Keratinocyte (primary cell): ENCODE data around the gene CD209. TPM values are rescaled to one million over a fixed set of nuclear protein-coding genes. Genes with fewer than 3 reads are reported as not detected.

Source experiments
- DNase-seq: peaks from one replicate; pipeline ENCODE4 v3.0.0-alpha.2; 2011; ENCODE audit warnings: low read depth, missing footprints, low spot score
- FAIRE-seq: peaks from 2 replicates; lab custom pipeline; 2011; peaks lifted over from hg19 to GRCh38; lab: Jason Lieb, UNC
- H2AFZ ChIP-seq: 2 replicates; pipeline ENCODE4 v1.6.0; 2012; ENCODE audit warnings: low read length, control low read depth, inconsistent platforms; ENCODE audit not compliant: control insufficient read depth
- H3K27ac ChIP-seq: 2 replicates; pipeline ENCODE4 v1.5.1; 2011; ENCODE audit warnings: low read length; ENCODE audit not compliant: control insufficient read depth, insufficient read depth
- H3K27me3 ChIP-seq: 3 replicates; pipeline ENCODE4 v1.6.0; 2011; ENCODE audit warnings: low read length; ENCODE audit not compliant: control insufficient read depth, insufficient read depth; ENCODE audit errors: extremely low read depth
- H3K36me3 ChIP-seq, 2 experiments: 2 replicates in 1 of 2; 3 replicates in 1 of 2; pipeline ENCODE4 v1.5.1; 2011; ENCODE audit warnings: low read length in 2 of 2, mild to moderate bottlenecking in 1 of 2; ENCODE audit not compliant: control insufficient read depth in 2 of 2, insufficient read depth in 2 of 2; ENCODE audit errors: extremely low read depth in 1 of 2
- H3K4me1 ChIP-seq: 3 replicates; pipeline ENCODE4 v1.5.1; 2011; ENCODE audit warnings: low read length; ENCODE audit not compliant: control insufficient read depth, insufficient read depth; ENCODE audit errors: extremely low read depth
- H3K4me2 ChIP-seq: 3 replicates; pipeline ENCODE4 v1.6.0; 2011; ENCODE audit warnings: low read depth, low read length; ENCODE audit not compliant: control insufficient read depth, insufficient read depth; ENCODE audit errors: extremely low read depth
- H3K4me3 ChIP-seq, 3 experiments: fragments of 200-600 bp in 1 of 3; sonication (generic) in 1 of 3; 2 replicates in 2 of 3; 3 replicates in 1 of 3; pipeline ENCODE4 v1.5.1; 2011 to 2016; ENCODE audit warnings: low read length in 3 of 3, mild to moderate bottlenecking in 3 of 3, control low read depth in 2 of 3, inconsistent platforms in 1 of 3, low read depth in 1 of 3, mixed read lengths in 1 of 3, mixed run types in 1 of 3, moderate library complexity in 1 of 3; ENCODE audit not compliant: control insufficient read depth in 2 of 3, insufficient read depth in 2 of 3; ENCODE audit errors: extremely low read depth in 1 of 3
- H3K79me2 ChIP-seq: 2 replicates; pipeline ENCODE4 v1.6.0; 2012; ENCODE audit warnings: low read length; ENCODE audit not compliant: control insufficient read depth, insufficient read depth
- H3K9ac ChIP-seq: 3 replicates; pipeline ENCODE4 v1.6.0; 2011; ENCODE audit warnings: low read length; ENCODE audit not compliant: control insufficient read depth, insufficient read depth; ENCODE audit errors: extremely low read depth
- H3K9me1 ChIP-seq: 3 replicates; pipeline ENCODE4 v1.6.0; 2011; ENCODE audit warnings: low read length; ENCODE audit not compliant: control insufficient read depth, insufficient read depth; ENCODE audit errors: extremely low read depth
- H3K9me3 ChIP-seq: 2 replicates; pipeline ENCODE4 v1.5.1; 2012; ENCODE audit warnings: low read depth, low read length; ENCODE audit not compliant: control insufficient read depth
- H4K20me1 ChIP-seq: 3 replicates; pipeline ENCODE4 v1.6.0; 2011; ENCODE audit warnings: low read length; ENCODE audit not compliant: control insufficient read depth, insufficient read depth; ENCODE audit errors: extremely low read depth
- CTCF ChIP-seq, 3 experiments: IDR thresholded peaks in 1 of 3; conservative IDR thresholded peaks in 1 of 3; optimal IDR thresholded peaks in 1 of 3; 2 replicates in 2 of 3; 3 replicates in 1 of 3; pipeline versions ENCODE3 to v1.5.1; 2011; ENCODE audit warnings: low read length in 3 of 3, mild to moderate bottlenecking in 3 of 3, moderate library complexity in 2 of 3, control low read depth in 1 of 3, inconsistent platforms in 1 of 3; ENCODE audit not compliant: insufficient read depth in 2 of 3; ENCODE audit errors: extremely low read depth in 1 of 3
- EZH2 ChIP-seq: IDR thresholded peaks from one replicate; pipeline ENCODE4 v1.6.1; 2012; ENCODE audit warnings: inconsistent platforms, mild to moderate bottlenecking, low read length, moderate library complexity
- dilution Hi-C: fragments of 300-500 bp; cut with MboI; formaldehyde crosslinking; loops from one replicate; pipeline ENCODE4 v1.7.0; 2020; ENCODE audit warnings: low sequenced_read_pairs; ENCODE audit not compliant: extremely low pct_ligation_motif_present
- polyA plus RNA-seq, 5 experiments: library from polyadenylated mRNA; depleted of rRNA in 3 of 5; stranded (reverse) in 3 of 5; stranded (forward) in 1 of 5; unstranded in 1 of 5; fragments of >200 nt; gene quantifications; 1 replicate in 1 of 5; 2 replicates in 3 of 5; 3 replicates in 1 of 5; pipeline versions ENCODE4 v1.2.1 to v1.2.3, GENCODE V29; 2011 to 2012; ENCODE audit warnings: missing spikeins in 2 of 5, low read depth in 1 of 5, low replicate concordance in 1 of 5

Gene CD209
- polyA plus RNA-seq, 1 donor (not counting 4 experiments of a cell fraction or from before 2014, with no cell fraction given), result not detected

- H3K79me2 ChIP-seq, result no peaks in the 10 kb centered on the region
- dilution Hi-C loops, result no loop called here
- no peaks in the 10 kb centered on the region for H3K27me3 ChIP-seq
- H3K36me3 ChIP-seq, result no peaks in the 10 kb centered on the region
- no peaks in the 10 kb centered on the region for H3K9me3 ChIP-seq
- no peak for DNase-seq
- H3K27ac ChIP-seq, result no peak overlapping the region
- TF ChIP-seq EZH2, result no peak
- no peak for TF ChIP-seq CTCF (optimal IDR thresholded peaks at IDR 0.05 in 1 of 3, IDR thresholded peaks at IDR 0.05 in 1 of 3, conservative IDR thresholded peaks at IDR 0.05 in 1 of 3; ENCODE audit: extremely low read depth in 1 of 3, insufficient read depth in 2 of 3, low read length in 3 of 3)
- H3K4me3 ChIP-seq, result no peak overlapping the region
- H3K4me2 ChIP-seq, result no peak overlapping the region
- no peak overlapping the region for H2AFZ ChIP-seq
- no peaks in the 10 kb centered on the region for H4K20me1 ChIP-seq
- FAIRE-seq, result no peak
- H3K9ac ChIP-seq, result no peak overlapping the region
- H3K4me1 ChIP-seq, result no peaks in the 10 kb centered on the region
- H3K9me1 ChIP-seq, result no peaks in the 10 kb centered on the region
Observed at GRCh38 chr19:7715671-7716070, 31.7 kb downstream of the CD209 start.

GRCh38 chr19:7710616-7711015, 36.7 kb downstream of the CD209 start:
- H3K4me1 ChIP-seq, result no peaks in the 10 kb centered on the region
- no peaks in the 10 kb centered on the region for H3K9me3 ChIP-seq
- no peaks in the 10 kb centered on the region for H3K27me3 ChIP-seq
- TF ChIP-seq CTCF (optimal IDR thresholded peaks at IDR 0.05 in 1 of 3, IDR thresholded peaks at IDR 0.05 in 1 of 3, conservative IDR thresholded peaks at IDR 0.05 in 1 of 3; ENCODE audit: extremely low read depth in 1 of 3, insufficient read depth in 2 of 3, low read length in 3 of 3) (no peak), EZH2 (no peak)
- no peak overlapping the region for H2AFZ ChIP-seq
- dilution Hi-C loops, result no loop called here
- no peaks in the 10 kb centered on the region for H3K79me2 ChIP-seq
- no peak overlapping the region for H3K9ac ChIP-seq
- DNase-seq (no peak), FAIRE-seq (no peak)
- H3K36me3 ChIP-seq, result no peaks in the 10 kb centered on the region
- no peaks in the 10 kb centered on the region for H4K20me1 ChIP-seq
- H3K4me2 ChIP-seq, result no peak overlapping the region
- no peak overlapping the region for H3K27ac ChIP-seq
- H3K4me3 ChIP-seq, result no peak overlapping the region
- H3K9me1 ChIP-seq, result no peaks in the 10 kb centered on the region
